HG02840 (cell line): Measurements from ENCODE around the gene RPP30.

Experiments used
- ATAC-seq: cut with Tn5 transposase; IDR thresholded peaks from one replicate; pipeline ENCODE4 v1.9.1; 2021; ENCODE audit warnings: mild to moderate bottlenecking, moderate library complexity, moderate number of reproducible peaks; ENCODE audit not compliant: unreplicated experiment, low FRiP score

The RPP30 gene

GRCh38 chr10:90915766-90916075, 43.9 kb downstream of the RPP30 start:
- ATAC-seq, result no peak

- ATAC-seq, result no peak
Measured at GRCh38 chr10:90916392-90917237, 44.8 kb downstream of the RPP30 start.

GRCh38 chr10:90917238-90917967, 45.6 kb downstream of the RPP30 start:
- no peak for ATAC-seq

GRCh38 chr10:90917968-90918318, 46.2 kb downstream of the RPP30 start:
- no peak for ATAC-seq

GRCh38 chr10:90919683-90920574, 48.2 kb downstream of the RPP30 start:
- no peak for ATAC-seq

GRCh38 chr10:90920986-90921666, 49.4 kb downstream of the RPP30 start, which contains the start of gene ANKRD1:
TSS of gene ANKRD1 (minus strand) at chr10:90921087. CDS start at chr10:90921027, 60 bp downstream.
- no peak for ATAC-seq

GRCh38 chr10:90921906-90922305, 50.1 kb downstream of the RPP30 start:
- ATAC-seq, result no peak

- ATAC-seq, result no peak
Measured at GRCh38 chr10:90923111-90923731, 51.4 kb downstream of the RPP30 start.

GRCh38 chr10:90924552-90924951, 52.8 kb downstream of the RPP30 start:
- no peak for ATAC-seq

- no peak for ATAC-seq
Measured at GRCh38 chr10:90925079-90926029, 53.6 kb downstream of the RPP30 start.

GRCh38 chr10:90927293-90927692, 55.5 kb downstream of the RPP30 start:
- ATAC-seq, result no peak

GRCh38 chr10:90929179-90929578, 57.4 kb downstream of the RPP30 start:
- no peak for ATAC-seq

- no peak for ATAC-seq
Measured at GRCh38 chr10:90930070-90930837, 58.5 kb downstream of the RPP30 start.

- ATAC-seq, result no peak
Measured at GRCh38 chr10:90930971-90931871, 59.4 kb downstream of the RPP30 start.

- ATAC-seq, result no peak
Measured at GRCh38 chr10:90935581-90936275, 64.0 kb downstream of the RPP30 start.

- ATAC-seq, result no peak
Measured at GRCh38 chr10:90936276-90936659, 64.5 kb downstream of the RPP30 start.
